Muscle of leg (tissue), 11 donors: ENCODE results near the gene BNIP5. TPM values are rescaled to one million over a fixed set of nuclear protein-coding genes. Genes with fewer than 3 reads are reported as not detected.
"Not testable (repeated sequence)": the region's sequence is repeated elsewhere in the genome, so short reads cannot be mapped to it uniquely, and the experiment has no call there.

ENCODE experiments used
- DNase-seq: peaks from one replicate; pipeline ENCODE4 v3.0.0; 2013
- H3K27ac ChIP-seq: one replicate; pipeline ENCODE4 v1.5.1; 2013; ENCODE audit warnings: mild to moderate bottlenecking, low read length, control low read depth
- H3K27me3 ChIP-seq: one replicate; pipeline ENCODE4 v1.6.1; 2013; ENCODE audit warnings: low read length; ENCODE audit not compliant: control insufficient read depth, insufficient read depth
- H3K36me3 ChIP-seq: one replicate; pipeline ENCODE4 v1.6.1; 2013; ENCODE audit warnings: low read length; ENCODE audit not compliant: control insufficient read depth, insufficient read depth
- H3K4me1 ChIP-seq: one replicate; pipeline ENCODE4 v1.6.1; 2013; ENCODE audit warnings: low read length; ENCODE audit not compliant: control insufficient read depth, insufficient read depth
- H3K4me3 ChIP-seq: one replicate; pipeline ENCODE4 v1.5.1; 2013; ENCODE audit warnings: low read length, control low read depth
- H3K9me3 ChIP-seq: replicated peaks from 2 replicates; pipeline ENCODE4 v1.6.1; 2013; ENCODE audit warnings: low read depth, low read length; ENCODE audit not compliant: control insufficient read depth
- WGBS: methylation state at CpG from one replicate; pipeline ENCODE4 v1.1.5; 2013; ENCODE audit warnings: missing lambda C conversion rate; ENCODE audit not compliant: insufficient coverage; 5-methylcytosine and 5-hydroxymethylcytosine counted together
- polyA plus RNA-seq, 8 donors: library from polyadenylated mRNA; unstranded; fragments of 120-200 nt; gene quantifications; one replicate each; pipeline versions ENCODE4 v1.2.1 to v1.2.3, GENCODE V29; 2013; ENCODE audit warnings: inconsistent platforms in 1 of 8, low replicate concordance in 1 of 8; ENCODE audit not compliant: insufficient read length in 8 of 8, insufficient read depth in 1 of 8
- total RNA-seq: library from RNA; stranded (reverse); fragments of 120-200 nt; gene quantifications from one replicate; pipeline ENCODE4 v1.2.4, GENCODE V29; 2013

The BNIP5 gene
- total and polyA plus RNA-seq, 9 donors: 0.04 to 0.65 (median 0.07) TPM; not detected in 2

DNA sequence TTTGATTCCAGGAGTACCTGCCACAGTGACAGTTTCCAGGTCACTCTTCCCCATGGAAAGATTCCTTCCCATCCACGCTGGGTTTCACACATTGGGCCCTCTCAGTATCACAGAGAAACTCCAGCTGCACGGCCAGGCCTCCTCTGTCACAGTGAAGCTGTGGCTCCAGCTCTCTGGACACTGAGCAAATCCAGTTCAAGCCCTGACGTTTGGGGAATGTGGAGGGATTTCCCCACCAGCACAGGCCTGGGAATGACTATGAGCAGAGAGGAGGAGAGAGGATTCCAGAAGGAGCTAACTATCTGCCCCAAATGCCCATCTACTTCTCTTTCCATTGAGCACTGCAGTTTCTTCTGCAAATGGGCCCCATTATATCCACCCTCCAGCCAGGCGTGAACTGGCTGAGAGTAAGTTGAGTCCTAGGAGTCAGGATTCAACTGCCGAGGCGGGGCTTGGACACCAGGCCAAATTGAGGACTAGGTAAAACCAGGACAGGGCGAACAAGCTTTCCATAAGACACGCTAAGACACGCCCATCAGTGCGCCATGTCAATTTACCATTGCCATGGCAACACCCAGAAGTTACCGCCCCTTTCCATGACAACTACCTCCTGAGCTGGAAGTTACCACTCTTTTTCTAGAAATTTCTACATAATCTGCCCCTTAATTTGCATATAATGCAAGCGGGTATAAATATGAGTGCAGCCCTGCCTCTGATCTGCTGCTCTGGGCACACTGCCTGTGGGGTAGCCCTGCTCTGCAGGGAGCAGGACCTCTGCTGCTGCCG is 9.2 kb upstream of the BNIP5 start:
- Histone ChIP-seq H3K9me3 (no peaks in the 10 kb centered on the region), H3K27me3 (peaks cover 25% of the 10 kb centered on the region), H3K27ac (no peak overlapping the region), H3K4me3 (no peak overlapping the region), H3K36me3 (no peaks in the 10 kb centered on the region), H3K4me1 (peaks cover 3% of the 10 kb centered on the region)
- WGBS: 78% methylated on average over 10 of the region's 13 CpGs
- DNase-seq: no peak

- Histone ChIP-seq H3K9me3 (no peaks in the 10 kb centered on the region), H3K4me1 (peaks cover 8% of the 10 kb centered on the region), H3K36me3 (no peaks in the 10 kb centered on the region), H3K27me3 (peaks cover 41% of the 10 kb centered on the region), H3K4me3 (no peak overlapping the region), H3K27ac (no peak overlapping the region)
- WGBS: 61% methylated on average over 3 of the region's 5 CpGs
- no peak for DNase-seq
These were observed 6.5 kb upstream of the BNIP5 start for GRCh38 chr6:36343109-36343680.

- Histone ChIP-seq H3K9me3 (no peaks in the 10 kb centered on the region), H3K4me3 (peak overlapping the region; percentile 16), H3K36me3 (no peaks in the 10 kb centered on the region), H3K27me3 (peaks cover 36% of the 10 kb centered on the region), H3K27ac (peak overlapping the region; percentile 25), H3K4me1 (peaks cover 8% of the 10 kb centered on the region)
- peak; percentile 65 for DNase-seq
- 14% methylated on average over 22 of the region's 36 CpGs for WGBS
These were observed 4.1 kb upstream of the BNIP5 start for GRCh38 chr6:36340618-36341454.

- H3K9me3 ChIP-seq: no peaks in the 10 kb centered on the region
- H3K36me3 ChIP-seq: no peaks in the 10 kb centered on the region
- whole genome bisulfite sequencing: 40% methylated on average over 11 of the region's 12 CpGs
- DNase-seq: no peak
- H3K27ac ChIP-seq: no peak overlapping the region
- H3K4me3 ChIP-seq: no peak overlapping the region
- H3K27me3 ChIP-seq: peaks cover 40% of the 10 kb centered on the region
- H3K4me1 ChIP-seq: peaks cover 8% of the 10 kb centered on the region
These were observed 3.6 kb upstream of the BNIP5 start for GRCh38 chr6:36340306-36340617.

DNA sequence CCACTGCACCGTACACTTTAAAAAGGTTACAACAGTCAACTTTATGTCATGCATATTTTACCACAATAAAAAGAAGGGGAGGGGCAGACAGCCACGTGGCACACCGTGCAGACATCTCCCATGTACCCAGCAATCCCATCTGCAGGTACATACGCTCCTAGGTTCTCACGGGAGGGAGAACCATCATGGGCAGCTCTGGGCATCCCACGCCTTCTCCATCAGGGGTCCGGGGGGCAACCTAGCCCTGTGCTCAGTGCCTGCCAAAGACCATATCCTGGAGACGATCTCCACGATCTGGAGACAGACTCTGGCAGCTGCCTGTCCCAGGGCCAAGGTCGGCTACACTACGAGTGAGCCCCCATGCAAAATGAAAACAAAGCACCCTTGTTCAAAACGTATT is 2.5 kb upstream of the BNIP5 start:
- Histone ChIP-seq H3K27ac (no peak overlapping the region), H3K4me3 (no peak overlapping the region), H3K27me3 (peaks cover 48% of the 10 kb centered on the region), H3K36me3 (no peaks in the 10 kb centered on the region), H3K4me1 (peaks cover 14% of the 10 kb centered on the region), H3K9me3 (no peaks in the 10 kb centered on the region)
- WGBS: 74% methylated on average over 7 of the region's 12 CpGs
- DNase-seq: no peak

GRCh38 chr6:36338223-36338622 is 1.5 kb upstream of the BNIP5 start:
- not testable (repeated sequence) for H3K36me3 ChIP-seq, H3K9me3 ChIP-seq, DNase-seq, H3K27ac ChIP-seq, H3K4me3 ChIP-seq
- 70% methylated on average over 1 of the region's 1 CpG for WGBS
- Histone ChIP-seq H3K4me1 (peaks cover 22% of the 10 kb centered on the region), H3K27me3 (peaks cover 48% of the 10 kb centered on the region)

DNA sequence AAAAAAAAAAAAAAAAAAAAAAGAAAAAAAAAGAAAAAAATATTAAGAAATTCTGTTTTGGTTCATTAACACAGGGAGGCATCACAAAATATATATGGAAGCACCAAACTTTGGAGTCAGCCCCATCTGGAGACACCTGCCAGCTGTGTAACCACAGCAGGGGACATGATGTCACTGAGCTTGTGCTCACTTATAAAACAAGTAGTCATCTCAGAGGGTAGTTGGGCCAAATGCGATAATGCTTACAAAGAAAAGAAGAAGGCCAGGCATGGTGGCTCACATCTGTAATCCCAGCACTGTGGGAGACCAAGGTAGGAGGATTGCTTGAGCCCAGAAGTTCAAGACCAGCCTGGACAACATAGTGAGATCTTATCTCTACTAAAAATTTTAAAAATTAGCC is 1.1 kb upstream of the BNIP5 start:
- Histone ChIP-seq H3K27me3 (peaks cover 45% of the 10 kb centered on the region), H3K4me1 (peaks cover 25% of the 10 kb centered on the region), H3K4me3 (no peak overlapping the region), H3K36me3 (no peaks in the 10 kb centered on the region), H3K27ac (no peak overlapping the region), H3K9me3 (no peaks in the 10 kb centered on the region)
- DNase-seq: no peak
- whole genome bisulfite sequencing: 100% methylated on average over 1 of the region's 1 CpG

GRCh38 chr6:36336208-36336710 is 429 bp downstream of the BNIP5 start:
- H3K27ac ChIP-seq: no peak overlapping the region
- H3K36me3 ChIP-seq: no peaks in the 10 kb centered on the region
- DNase-seq: no peak
- H3K4me1 ChIP-seq: peaks cover 25% of the 10 kb centered on the region
- WGBS: 92% methylated on average over 5 of the region's 5 CpGs
- H3K9me3 ChIP-seq: no peaks in the 10 kb centered on the region
- no peak overlapping the region for H3K4me3 ChIP-seq
- H3K27me3 ChIP-seq: peaks cover 48% of the 10 kb centered on the region

DNA sequence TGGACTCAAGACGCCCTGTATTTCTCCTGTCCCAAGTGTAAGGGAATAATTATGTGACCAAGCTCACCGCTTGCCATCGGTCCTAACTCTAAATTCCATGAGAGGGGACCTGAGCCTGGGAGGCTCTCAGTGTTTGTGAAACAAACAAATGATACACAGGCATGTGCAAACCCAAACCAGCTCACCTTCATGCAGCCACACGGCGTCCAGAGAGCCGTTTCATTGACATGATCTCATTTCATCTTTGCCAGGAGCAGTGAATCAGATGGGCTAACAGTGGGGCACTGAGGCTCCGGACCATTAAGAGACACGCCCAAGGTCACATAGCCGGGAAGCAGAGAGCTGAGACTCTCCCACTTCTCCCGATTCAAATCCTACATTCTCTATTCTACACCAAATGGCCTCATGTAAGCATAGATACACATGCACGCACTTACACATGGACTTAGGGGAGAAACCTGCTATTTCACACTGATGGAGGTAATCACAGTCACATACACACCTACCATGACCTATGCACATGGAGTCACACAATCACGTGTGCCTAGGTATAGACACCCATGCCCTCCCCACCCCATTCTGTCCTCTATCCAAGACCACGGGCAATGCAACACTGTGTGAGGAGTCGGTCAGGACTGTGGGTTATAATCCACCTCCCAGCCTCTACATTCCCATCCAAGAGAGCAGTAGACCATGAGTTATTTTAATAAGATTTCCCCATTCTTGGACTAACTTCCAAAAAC is 1.1 kb downstream of the BNIP5 start:
- Histone ChIP-seq H3K36me3 (no peaks in the 10 kb centered on the region), H3K27me3 (peaks cover 48% of the 10 kb centered on the region), H3K4me1 (peaks cover 21% of the 10 kb centered on the region), H3K27ac (no peak overlapping the region), H3K4me3 (no peak overlapping the region), H3K9me3 (no peaks in the 10 kb centered on the region)
- 91% methylated on average over 10 of the region's 14 CpGs for WGBS
- DNase-seq: no peak
